ENCODE measurements around the gene USP15. TPM values are rescaled to one million over a fixed set of nuclear protein-coding genes. Genes with fewer than 3 reads are reported as not detected.

The USP15 gene
- total and polyA plus RNA-seq, 2 experiments from 2014 or later, result 20.6 to 42.4 TPM

- Histone ChIP-seq H4K20me1 (ENCODE audit: insufficient read depth, poor library complexity, severe bottlenecking) (peaks cover 71% of the 10 kb centered on the region), H3K27me3 (no peaks in the 10 kb centered on the region), H3K9me3 (ENCODE audit: low read depth) (no peaks in the 10 kb centered on the region), H3K4me1 (ENCODE audit: insufficient read depth) (peaks cover 16% of the 10 kb centered on the region), H3K4me2 (no peak overlapping the region), H2AFZ (no peak overlapping the region), H3K36me3 (replicated peaks; ENCODE audit: insufficient read depth, low read depth) (no peaks in the 10 kb centered on the region), H3K4me3 (no peak overlapping the region), H3K9me2 (replicated peaks; ENCODE audit: insufficient read depth) (no peaks in the 10 kb centered on the region), H3K27ac (no peak overlapping the region), H3K79me2 (peaks cover 98% of the 10 kb centered on the region)
- DNase-seq (ENCODE audit: low spot score), result no peak
- 64% methylated on average over 4 of the region's 4 CpGs for WGBS (ENCODE audit: low lambda C conversion rate, missing lambda C conversion rate)
- TF ChIP-seq EZH2 (IDR thresholded peaks at IDR 0.05; ENCODE audit: borderline replicate concordance) (no peak), EZH2phosphoT487 (IDR thresholded peaks at IDR 0.05; ENCODE audit: low read depth, severe bottlenecking, unreplicated experiment) (no peak), CTCF (IDR thresholded peaks at IDR 0.05; ENCODE audit: poor library complexity) (no peak)
Observed at GRCh38 chr12:62270872-62271271, 10.7 kb downstream of the USP15 start.

- peaks cover 6% of the 10 kb centered on the region for H3K4me1 ChIP-seq (ENCODE audit: insufficient read depth)
- H3K9me3 ChIP-seq (ENCODE audit: low read depth), result no peaks in the 10 kb centered on the region
- 80% methylated on average over 3 of the region's 3 CpGs for WGBS (ENCODE audit: low lambda C conversion rate, missing lambda C conversion rate)
- DNase-seq (ENCODE audit: low spot score), result no peak
- H3K27ac ChIP-seq, result no peak overlapping the region
- no peak overlapping the region for H2AFZ ChIP-seq
- TF ChIP-seq EZH2 (IDR thresholded peaks at IDR 0.05; ENCODE audit: borderline replicate concordance) (no peak), CTCF (IDR thresholded peaks at IDR 0.05; ENCODE audit: poor library complexity) (no peak), EZH2phosphoT487 (IDR thresholded peaks at IDR 0.05; ENCODE audit: low read depth, severe bottlenecking, unreplicated experiment) (no peak)
- peaks cover 98% of the 10 kb centered on the region for H3K79me2 ChIP-seq
- peaks cover 70% of the 10 kb centered on the region for H4K20me1 ChIP-seq (ENCODE audit: insufficient read depth, poor library complexity, severe bottlenecking)
- no peak overlapping the region for H3K4me2 ChIP-seq
- no peaks in the 10 kb centered on the region for H3K27me3 ChIP-seq
- no peaks in the 10 kb centered on the region for H3K36me3 ChIP-seq (replicated peaks; ENCODE audit: insufficient read depth, low read depth)
- no peak overlapping the region for H3K4me3 ChIP-seq
- no peaks in the 10 kb centered on the region for H3K9me2 ChIP-seq (replicated peaks; ENCODE audit: insufficient read depth)
Observed at GRCh38 chr12:62272936-62273552, 12.8 kb downstream of the USP15 start.

- Histone ChIP-seq H3K36me3 (replicated peaks; ENCODE audit: insufficient read depth, low read depth) (no peaks in the 10 kb centered on the region), H3K9me3 (ENCODE audit: low read depth) (no peaks in the 10 kb centered on the region), H3K27me3 (no peaks in the 10 kb centered on the region), H3K4me1 (ENCODE audit: insufficient read depth) (peaks cover 6% of the 10 kb centered on the region), H4K20me1 (ENCODE audit: insufficient read depth, poor library complexity, severe bottlenecking) (peaks cover 70% of the 10 kb centered on the region), H3K79me2 (peaks cover 98% of the 10 kb centered on the region), H3K27ac (no peak overlapping the region), H3K4me3 (no peak overlapping the region), H3K9me2 (replicated peaks; ENCODE audit: insufficient read depth) (no peaks in the 10 kb centered on the region), H3K4me2 (no peak overlapping the region), H2AFZ (no peak overlapping the region)
- WGBS (ENCODE audit: low lambda C conversion rate, missing lambda C conversion rate), result 85% methylated on average over 5 of the region's 5 CpGs
- TF ChIP-seq EZH2 (IDR thresholded peaks at IDR 0.05; ENCODE audit: borderline replicate concordance), result no peak
- TF ChIP-seq CTCF (IDR thresholded peaks at IDR 0.05; ENCODE audit: poor library complexity), result no peak
- no peak for DNase-seq (ENCODE audit: low spot score)
Observed at GRCh38 chr12:62273724-62274380, 13.6 kb downstream of the USP15 start.
